Ishikawa (cell line): ENCODE measurements around the gene REEP5.

Source experiments
- CEBPB ChIP-seq: IDR thresholded peaks from 2 replicates; pipeline ENCODE4 v1.6.1; 2012
- CREB1 ChIP-seq: IDR thresholded peaks from 2 replicates; pipeline ENCODE4 v1.6.1; 2012; ENCODE audit warnings: low read depth
- EGR1 ChIP-seq: IDR thresholded peaks from 2 replicates; pipeline ENCODE4 v1.6.1; 2012
- EP300 ChIP-seq: IDR thresholded peaks from 2 replicates; pipeline ENCODE4 v1.6.1; 2012; ENCODE audit warnings: borderline replicate concordance
- FOXM1 ChIP-seq: IDR thresholded peaks from 2 replicates; pipeline ENCODE4 v1.6.1; 2012; ENCODE audit warnings: low read depth, borderline replicate concordance
- MAX ChIP-seq: IDR thresholded peaks from 2 replicates; pipeline ENCODE4 v1.6.1; 2012
- NFIC ChIP-seq: IDR thresholded peaks from 2 replicates; pipeline ENCODE4 v1.6.1; 2012
- RAD21 ChIP-seq: IDR thresholded peaks from 2 replicates; pipeline ENCODE4 v1.6.1; 2012; ENCODE audit warnings: low read depth
- TAF1 ChIP-seq: IDR thresholded peaks from 2 replicates; pipeline ENCODE4 v1.6.1; 2012; ENCODE audit warnings: low read depth, mild to moderate bottlenecking
- TCF12 ChIP-seq: IDR thresholded peaks from 2 replicates; pipeline ENCODE4 v1.6.1; 2012; ENCODE audit warnings: low read depth
- TEAD4 ChIP-seq: IDR thresholded peaks from 2 replicates; pipeline ENCODE4 v1.6.1; 2012
- USF1 ChIP-seq: IDR thresholded peaks from 2 replicates; pipeline ENCODE4 v1.6.1; 2012
- YY1 ChIP-seq: IDR thresholded peaks from 2 replicates; pipeline ENCODE4 v1.6.1; 2012; ENCODE audit warnings: low read depth
- ZBTB7A ChIP-seq: IDR thresholded peaks from 2 replicates; pipeline ENCODE4 v1.6.1; 2012; ENCODE audit warnings: low read depth
- TF ChIP-seq, protein P1 (sequence below): IDR thresholded peaks from 2 replicates; pipeline ENCODE4 v1.6.1; 2012; ENCODE audit warnings: low read depth, mild to moderate bottlenecking

Gene REEP5

DNA sequence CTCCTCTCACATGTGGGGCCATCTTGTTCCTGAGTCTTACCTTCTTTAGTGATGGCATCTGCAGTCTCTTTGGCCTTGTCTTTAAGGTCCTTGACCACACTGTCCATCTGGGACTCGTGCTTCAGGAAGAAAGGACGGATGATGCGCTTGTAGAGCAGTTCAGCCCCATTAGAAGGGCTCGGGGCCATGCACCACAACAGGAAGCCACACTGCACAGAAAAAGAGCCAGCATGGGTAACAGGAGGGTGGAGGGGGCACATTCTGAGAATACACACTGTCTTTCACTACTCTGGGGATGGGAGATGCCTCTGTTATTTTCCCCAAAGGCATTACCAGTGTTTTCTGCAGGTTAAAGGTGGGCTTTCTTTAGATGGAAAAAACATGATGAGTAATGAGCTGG lies 35.1 kb downstream of the REEP5 start:
- no peak for TF ChIP-seq USF1
- no peak for TF ChIP-seq EP300

- TF ChIP-seq TEAD4 (no peak), NFIC (no peak), MAX (no peak), RAD21 (no peak), TAF1 (no peak), YY1 (no peak), EGR1 (no peak), FOXM1 (no peak), USF1 (no peak), CEBPB (no peak), CREB1 (no peak), EP300 (no peak), ZBTB7A (no peak), TCF12 (no peak)
- TF ChIP-seq, protein P1, sequence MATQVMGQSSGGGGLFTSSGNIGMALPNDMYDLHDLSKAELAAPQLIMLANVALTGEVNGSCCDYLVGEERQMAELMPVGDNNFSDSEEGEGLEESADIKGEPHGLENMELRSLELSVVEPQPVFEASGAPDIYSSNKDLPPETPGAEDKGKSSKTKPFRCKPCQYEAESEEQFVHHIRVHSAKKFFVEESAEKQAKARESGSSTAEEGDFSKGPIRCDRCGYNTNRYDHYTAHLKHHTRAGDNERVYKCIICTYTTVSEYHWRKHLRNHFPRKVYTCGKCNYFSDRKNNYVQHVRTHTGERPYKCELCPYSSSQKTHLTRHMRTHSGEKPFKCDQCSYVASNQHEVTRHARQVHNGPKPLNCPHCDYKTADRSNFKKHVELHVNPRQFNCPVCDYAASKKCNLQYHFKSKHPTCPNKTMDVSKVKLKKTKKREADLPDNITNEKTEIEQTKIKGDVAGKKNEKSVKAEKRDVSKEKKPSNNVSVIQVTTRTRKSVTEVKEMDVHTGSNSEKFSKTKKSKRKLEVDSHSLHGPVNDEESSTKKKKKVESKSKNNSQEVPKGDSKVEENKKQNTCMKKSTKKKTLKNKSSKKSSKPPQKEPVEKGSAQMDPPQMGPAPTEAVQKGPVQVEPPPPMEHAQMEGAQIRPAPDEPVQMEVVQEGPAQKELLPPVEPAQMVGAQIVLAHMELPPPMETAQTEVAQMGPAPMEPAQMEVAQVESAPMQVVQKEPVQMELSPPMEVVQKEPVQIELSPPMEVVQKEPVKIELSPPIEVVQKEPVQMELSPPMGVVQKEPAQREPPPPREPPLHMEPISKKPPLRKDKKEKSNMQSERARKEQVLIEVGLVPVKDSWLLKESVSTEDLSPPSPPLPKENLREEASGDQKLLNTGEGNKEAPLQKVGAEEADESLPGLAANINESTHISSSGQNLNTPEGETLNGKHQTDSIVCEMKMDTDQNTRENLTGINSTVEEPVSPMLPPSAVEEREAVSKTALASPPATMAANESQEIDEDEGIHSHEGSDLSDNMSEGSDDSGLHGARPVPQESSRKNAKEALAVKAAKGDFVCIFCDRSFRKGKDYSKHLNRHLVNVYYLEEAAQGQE: no peak
Measured at GRCh38 chr5:112885001-112885400, 37.0 kb downstream of the REEP5 start.

GRCh38 chr5:112883192-112883591 lies 38.8 kb downstream of the REEP5 start:
- TF ChIP-seq CREB1 (no peak), TAF1 (no peak), YY1 (no peak), NFIC (no peak), MAX (no peak), RAD21 (no peak), CEBPB (no peak), TCF12 (no peak)
- TF ChIP-seq, protein P1: no peak

GRCh38 chr5:112880219-112880964 lies 41.6 kb downstream of the REEP5 start:
- TF ChIP-seq CEBPB: no peak
- TF ChIP-seq MAX: no peak
- TF ChIP-seq EP300: no peak

GRCh38 chr5:112878760-112879159 lies 43.3 kb downstream of the REEP5 start:
- TF ChIP-seq USF1 (no peak), RAD21 (no peak), CREB1 (no peak), EP300 (no peak), ZBTB7A (no peak), YY1 (no peak), TEAD4 (no peak), NFIC (no peak), CEBPB (no peak), TCF12 (no peak), EGR1 (no peak), TAF1 (no peak), FOXM1 (no peak), MAX (no peak)
- TF ChIP-seq, protein P1: no peak
